HFFc6 (cell line): Measurements from ENCODE around the gene VTI1B. TPM values are rescaled to one million over a fixed set of nuclear protein-coding genes. Genes with fewer than 3 reads are reported as not detected.
"Not testable (repeated sequence)": the region's sequence is repeated elsewhere in the genome, so short reads cannot be mapped to it uniquely, and the experiment has no call there.

ENCODE experiments used
- DNase-seq: peaks from one replicate; pipeline ENCODE4 v3.0.0-alpha.2; 2018
- H3K27ac Mint-ChIP-seq: 2 replicates; pipeline ENCODE4 v1.8.0; 2020; ENCODE audit warnings: mild to moderate bottlenecking, mixed read lengths
- H3K27me3 Mint-ChIP-seq: 2 replicates; pipeline ENCODE4 v1.8.0; 2021; ENCODE audit warnings: mild to moderate bottlenecking, moderate library complexity, mixed read lengths; ENCODE audit not compliant: insufficient read depth
- H3K36me3 Mint-ChIP-seq: 2 replicates; pipeline ENCODE4 v1.8.0; 2021; ENCODE audit warnings: low read depth, mixed read lengths
- H3K4me1 Mint-ChIP-seq: 2 replicates; pipeline ENCODE4 v1.8.0; 2020; ENCODE audit warnings: low read depth, mixed read lengths
- H3K4me3 Mint-ChIP-seq: 2 replicates; pipeline ENCODE4 v1.8.0; 2020; ENCODE audit warnings: mild to moderate bottlenecking, moderate library complexity, mixed read lengths
- H3K9me3 Mint-ChIP-seq: 2 replicates; pipeline ENCODE4 v1.8.0; 2020; ENCODE audit warnings: mild to moderate bottlenecking, mixed read lengths
- CTCF ChIP-seq: fragments of 200-600 bp; sonication (generic); IDR thresholded peaks from 2 replicates; pipeline ENCODE4 v1.5.0; 2021; ENCODE audit warnings: antibody characterized with exemption, mild to moderate bottlenecking
- total RNA-seq, 6 experiments: library from RNA; stranded (reverse); fragmentation: NEBNext Ultra II Directional; extraction: Animal tissue kit (Norgen Biotek cat#: 25700); gene quantifications; 2 replicates in 1 of 6; 3 replicates in 5 of 6; pipeline ENCODE4 v1.2.3, GENCODE V29; 2021

VTI1B gene
- total RNA-seq, 6 experiments from 2014 or later = 154 to 178 (median 156) TPM

- Mint-ChIP-seq H3K4me3 (no peak overlapping the region), H3K27me3 (no peaks in the 10 kb centered on the region), H3K9me3 (peaks cover 3% of the 10 kb centered on the region), H3K36me3 (peaks cover 2% of the 10 kb centered on the region; the same call in 1 of the 2 replicates), H3K4me1 (no peaks in the 10 kb centered on the region), H3K27ac (no peak overlapping the region)
- peak; percentile 43 for DNase-seq
- peak; percentile 79 for TF ChIP-seq CTCF
Measured at GRCh38 chr14:67704484-67705089, 30.2 kb upstream of the VTI1B start.

- H3K27ac Mint-ChIP-seq = no peak overlapping the region
- H3K9me3 Mint-ChIP-seq = no peaks in the 10 kb centered on the region
- H3K36me3 Mint-ChIP-seq = no peaks in the 10 kb centered on the region
- TF ChIP-seq CTCF = no peak
- H3K27me3 Mint-ChIP-seq = no peaks in the 10 kb centered on the region
- no peak overlapping the region for H3K4me3 Mint-ChIP-seq
- H3K4me1 Mint-ChIP-seq = no peaks in the 10 kb centered on the region
- no peak for DNase-seq
Measured at GRCh38 chr14:67703997-67704396, 29.6 kb upstream of the VTI1B start.

GRCh38 chr14:67701492-67701891 is 27.1 kb upstream of the VTI1B start, which contains the start of gene RDH12:
RDH12 (plus strand) TSS chr14:67701886; CDS start chr14:67722643, 20,757 bp downstream.
- DNase-seq = not testable (repeated sequence)

GRCh38 chr14:67698179-67698578 is 23.7 kb upstream of the VTI1B start:
- Mint-ChIP-seq H3K4me3 (no peak overlapping the region), H3K4me1 (peaks cover 15% of the 10 kb centered on the region), H3K36me3 (no peaks in the 10 kb centered on the region), H3K27ac (no peak overlapping the region), H3K27me3 (peaks cover 4% of the 10 kb centered on the region), H3K9me3 (no peaks in the 10 kb centered on the region)
- TF ChIP-seq CTCF = no peak
- no peak for DNase-seq

More at GRCh38 chr14:67701492-67701891, 27.1 kb upstream of the VTI1B start, which contains the start of gene RDH12:
- not testable (repeated sequence) for H3K36me3 Mint-ChIP-seq, H3K4me3 Mint-ChIP-seq, H3K27me3 Mint-ChIP-seq, H3K9me3 Mint-ChIP-seq, H3K4me1 Mint-ChIP-seq
- H3K27ac Mint-ChIP-seq = peak within 1 kb of the TSS; percentile 26

GRCh38 chr14:67697006-67697405 is 22.6 kb upstream of the VTI1B start:
- Mint-ChIP-seq H3K27ac (no peak overlapping the region), H3K36me3 (peaks cover 5% of the 10 kb centered on the region)

More at GRCh38 chr14:67697006-67697405, 22.6 kb upstream of the VTI1B start:
- TF ChIP-seq CTCF = no peak
- H3K27me3 Mint-ChIP-seq = peaks cover 4% of the 10 kb centered on the region
- no peaks in the 10 kb centered on the region for H3K9me3 Mint-ChIP-seq
- H3K4me3 Mint-ChIP-seq = no peak overlapping the region
- no peak for DNase-seq
- peaks cover 26% of the 10 kb centered on the region for H3K4me1 Mint-ChIP-seq
